ENCODE data around the gene GCG. TPM values are rescaled to one million over a fixed set of nuclear protein-coding genes. Genes with fewer than 3 reads are reported as not detected.

The GCG gene
- not detected in 2 replicates for total RNA-seq

DNA sequence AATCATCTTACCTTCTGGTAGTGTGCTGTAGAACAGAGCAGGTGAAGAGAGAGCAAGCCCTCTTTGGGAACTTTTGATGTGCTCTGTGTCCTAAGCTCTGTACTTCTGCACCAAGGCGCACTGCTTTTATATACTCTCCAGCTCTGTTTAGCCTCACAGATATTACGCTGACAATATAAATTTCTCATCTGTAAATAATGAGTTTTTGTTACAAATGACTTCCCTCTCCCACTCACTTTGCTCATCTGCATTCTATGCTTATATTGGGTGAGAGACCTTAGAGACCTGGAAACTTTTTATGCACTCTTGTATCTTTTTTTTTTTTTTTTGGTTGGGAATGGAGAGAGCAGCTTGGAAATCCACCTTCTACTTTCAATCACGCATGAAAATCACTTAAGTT, at the start of gene GCG:
TSS of gene GCG (minus strand) at position 101 of the 400 bp plus-strand sequence. CDS start 3,069 bp downstream, outside the sequence.
- Mint-ChIP-seq H3K9me3 (no peaks in the 10 kb centered on the region), H3K4me1 (ENCODE audit: low read depth) (peaks cover 5% of the 10 kb centered on the region)

DNA sequence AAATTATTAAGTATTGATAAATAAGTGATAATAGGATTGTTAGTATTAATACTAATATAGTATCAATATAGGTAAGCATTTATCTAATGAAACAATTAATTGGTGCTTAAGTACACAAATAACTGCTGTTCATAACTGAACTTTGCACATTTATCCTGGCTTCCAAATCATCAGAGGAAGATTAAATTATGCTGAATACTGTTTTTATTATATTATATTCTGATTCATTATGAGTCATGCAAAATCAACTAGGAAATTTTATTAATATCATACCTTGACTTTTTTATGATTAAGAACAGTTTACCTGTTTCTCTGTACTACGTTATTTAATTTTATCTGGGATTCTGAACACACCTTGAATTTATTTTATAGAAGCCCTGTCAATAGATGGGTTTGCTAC, 48.6 kb upstream of the GCG start:
- no peak overlapping the region for H3K4me3 Mint-ChIP-seq (ENCODE audit: low read depth)
- peaks cover 7% of the 10 kb centered on the region for H3K27me3 Mint-ChIP-seq (ENCODE audit: low read depth)
- no peaks in the 10 kb centered on the region for H3K36me3 Mint-ChIP-seq (ENCODE audit: low read depth)
- intact Hi-C loops (cut with micrococcal nuclease): no loop called here
- no peaks in the 10 kb centered on the region for H3K9me3 Mint-ChIP-seq
- no peak for DNase-seq (ENCODE audit: low spot score)
- no peaks in the 10 kb centered on the region for H3K4me1 Mint-ChIP-seq (ENCODE audit: low read depth)
- no peak overlapping the region for H3K27ac Mint-ChIP-seq

More for the DNA sequence above, at the start of gene GCG:
- Mint-ChIP-seq H3K27me3 (ENCODE audit: low read depth) (peaks cover 56% of the 10 kb centered on the region), H3K27ac (no peak within 1 kb of the TSS), H3K4me3 (ENCODE audit: low read depth) (no peak within 1 kb of the TSS), H3K36me3 (ENCODE audit: low read depth) (no peaks in the 10 kb centered on the region)
- DNase-seq (ENCODE audit: low spot score): no peak
- intact Hi-C loops (cut with micrococcal nuclease): loop anchor here (5.0 kb wide), 1 partner anchor 70 kb away; no protein-coding TSS in a partner anchor

DNA sequence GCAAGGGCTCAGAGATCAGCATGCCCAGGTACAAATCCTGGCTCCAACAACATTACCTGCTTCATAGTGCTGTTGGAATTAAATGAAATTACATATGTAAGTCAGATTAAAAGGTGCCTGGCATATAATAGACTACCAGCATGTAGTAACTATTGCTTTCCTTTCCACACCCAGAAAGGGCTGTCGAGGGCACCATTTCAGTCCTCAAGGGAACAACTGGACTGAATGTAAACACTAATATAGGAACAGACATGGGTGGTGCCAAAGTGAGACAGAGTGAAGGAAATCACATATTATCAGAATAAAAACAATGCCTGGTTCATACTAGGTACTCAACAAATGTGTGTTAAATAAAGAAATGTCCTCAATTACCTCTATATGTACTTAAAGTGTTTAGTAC, 47.9 kb upstream of the GCG start:
- H3K4me3 Mint-ChIP-seq (ENCODE audit: low read depth): no peak overlapping the region
- H3K27ac Mint-ChIP-seq: no peak overlapping the region
- H3K36me3 Mint-ChIP-seq (ENCODE audit: low read depth): no peaks in the 10 kb centered on the region
- no peak for DNase-seq (ENCODE audit: low spot score)
- H3K4me1 Mint-ChIP-seq (ENCODE audit: low read depth): no peaks in the 10 kb centered on the region
- intact Hi-C loops (cut with micrococcal nuclease): no loop called here
- H3K9me3 Mint-ChIP-seq: no peaks in the 10 kb centered on the region
- H3K27me3 Mint-ChIP-seq (ENCODE audit: low read depth): peaks cover 7% of the 10 kb centered on the region

DNA sequence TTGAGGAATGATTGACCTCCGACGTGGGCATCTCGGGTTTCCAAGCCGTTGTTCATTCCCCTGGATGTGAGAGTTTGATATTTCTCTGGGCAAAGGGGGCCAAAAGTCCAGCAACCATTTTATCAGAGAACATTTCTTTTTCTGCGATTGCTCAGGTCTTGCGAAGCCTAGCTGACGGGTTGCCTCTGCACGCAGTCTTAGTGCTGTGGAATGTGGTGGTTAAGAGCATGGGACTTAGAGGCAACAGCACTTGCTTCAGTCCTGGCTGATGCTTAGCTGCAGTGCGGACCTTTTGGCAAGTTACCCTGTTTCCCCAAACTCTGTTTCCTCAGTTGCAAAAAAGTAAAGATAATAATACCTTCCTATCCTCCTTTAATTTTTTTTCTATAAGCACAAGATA, 46.2 kb upstream of the GCG start:
- H3K4me1 Mint-ChIP-seq (ENCODE audit: low read depth): no peaks in the 10 kb centered on the region
- H3K27me3 Mint-ChIP-seq (ENCODE audit: low read depth): peaks cover 12% of the 10 kb centered on the region
- no peak overlapping the region for H3K27ac Mint-ChIP-seq
- H3K4me3 Mint-ChIP-seq (ENCODE audit: low read depth): no peak overlapping the region
- intact Hi-C loops (cut with micrococcal nuclease): no loop called here
- DNase-seq (ENCODE audit: low spot score): no peak
- H3K9me3 Mint-ChIP-seq: no peaks in the 10 kb centered on the region
- H3K36me3 Mint-ChIP-seq (ENCODE audit: low read depth): no peaks in the 10 kb centered on the region

- no peak overlapping the region for H3K27ac Mint-ChIP-seq
- no peaks in the 10 kb centered on the region for H3K4me1 Mint-ChIP-seq (ENCODE audit: low read depth)
- no peaks in the 10 kb centered on the region for H3K36me3 Mint-ChIP-seq (ENCODE audit: low read depth)
- H3K4me3 Mint-ChIP-seq (ENCODE audit: low read depth): no peak overlapping the region
- DNase-seq (ENCODE audit: low spot score): no peak
- intact Hi-C loops (cut with micrococcal nuclease): no loop called here
- H3K27me3 Mint-ChIP-seq (ENCODE audit: low read depth): peaks cover 21% of the 10 kb centered on the region
- H3K9me3 Mint-ChIP-seq: no peaks in the 10 kb centered on the region
These were observed 45.2 kb upstream of the GCG start for GRCh38 chr2:162197069-162197825.

- no peak overlapping the region for H3K27ac Mint-ChIP-seq
- intact Hi-C loops (cut with micrococcal nuclease): no loop called here
- no peaks in the 10 kb centered on the region for H3K9me3 Mint-ChIP-seq
- H3K4me1 Mint-ChIP-seq (ENCODE audit: low read depth): no peaks in the 10 kb centered on the region
- H3K27me3 Mint-ChIP-seq (ENCODE audit: low read depth): peaks cover 26% of the 10 kb centered on the region
- H3K4me3 Mint-ChIP-seq (ENCODE audit: low read depth): no peak overlapping the region
- no peak for DNase-seq (ENCODE audit: low spot score)
- no peaks in the 10 kb centered on the region for H3K36me3 Mint-ChIP-seq (ENCODE audit: low read depth)
These were observed 44.6 kb upstream of the GCG start for GRCh38 chr2:162196638-162197037.

GRCh38 chr2:162188451-162188850, 36.4 kb upstream of the GCG start:
- H3K4me1 Mint-ChIP-seq (ENCODE audit: low read depth): peaks cover 1% of the 10 kb centered on the region
- intact Hi-C loops (cut with micrococcal nuclease): no loop called here
- no peak for DNase-seq (ENCODE audit: low spot score)
- H3K27me3 Mint-ChIP-seq (ENCODE audit: low read depth): peaks cover 27% of the 10 kb centered on the region
- H3K36me3 Mint-ChIP-seq (ENCODE audit: low read depth): no peaks in the 10 kb centered on the region
- H3K27ac Mint-ChIP-seq: no peak overlapping the region
- H3K4me3 Mint-ChIP-seq (ENCODE audit: low read depth): no peak overlapping the region
- H3K9me3 Mint-ChIP-seq: no peaks in the 10 kb centered on the region

- Mint-ChIP-seq H3K9me3 (no peaks in the 10 kb centered on the region), H3K27me3 (ENCODE audit: low read depth) (peaks cover 13% of the 10 kb centered on the region), H3K4me3 (ENCODE audit: low read depth) (no peak overlapping the region), H3K36me3 (ENCODE audit: low read depth) (no peaks in the 10 kb centered on the region), H3K4me1 (ENCODE audit: low read depth) (peaks cover 1% of the 10 kb centered on the region), H3K27ac (no peak overlapping the region)
- DNase-seq (ENCODE audit: low spot score): no peak
- intact Hi-C loops (cut with micrococcal nuclease): no loop called here
These were observed 33.6 kb upstream of the GCG start for GRCh38 chr2:162185541-162186232.

GRCh38 chr2:162184821-162185450, 32.9 kb upstream of the GCG start:
- Mint-ChIP-seq H3K27ac (no peak overlapping the region), H3K4me3 (ENCODE audit: low read depth) (no peak overlapping the region), H3K27me3 (ENCODE audit: low read depth) (peaks cover 11% of the 10 kb centered on the region), H3K36me3 (ENCODE audit: low read depth) (no peaks in the 10 kb centered on the region), H3K9me3 (no peaks in the 10 kb centered on the region), H3K4me1 (ENCODE audit: low read depth) (peaks cover 1% of the 10 kb centered on the region)
- intact Hi-C loops (cut with micrococcal nuclease): no loop called here
- DNase-seq (ENCODE audit: low spot score): no peak

DNA sequence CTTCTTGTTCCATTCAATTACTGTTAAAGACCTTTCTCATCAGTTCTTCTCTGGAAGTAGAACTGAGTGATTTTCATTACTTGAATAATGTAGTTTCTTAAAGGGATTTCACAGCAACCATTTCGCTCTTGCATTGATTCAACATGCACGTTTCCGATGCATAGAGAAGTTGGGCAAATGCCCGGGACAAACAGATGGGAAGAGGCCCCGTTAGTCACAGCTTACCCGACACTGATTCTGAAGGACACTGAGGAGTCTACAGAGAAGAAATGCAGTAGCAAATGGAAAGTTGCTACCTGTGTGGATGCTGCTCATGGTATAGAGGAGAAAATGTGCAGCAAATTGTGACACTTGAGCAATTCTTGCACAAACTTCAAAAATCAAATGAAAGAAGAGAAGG, 32.3 kb upstream of the GCG start:
- no peak for DNase-seq (ENCODE audit: low spot score)
- Mint-ChIP-seq H3K27me3 (ENCODE audit: low read depth) (peaks cover 13% of the 10 kb centered on the region), H3K4me1 (ENCODE audit: low read depth) (peaks cover 1% of the 10 kb centered on the region), H3K9me3 (no peaks in the 10 kb centered on the region), H3K36me3 (ENCODE audit: low read depth) (no peaks in the 10 kb centered on the region), H3K4me3 (ENCODE audit: low read depth) (no peak overlapping the region), H3K27ac (no peak overlapping the region)
- intact Hi-C loops (cut with micrococcal nuclease): no loop called here

DNA sequence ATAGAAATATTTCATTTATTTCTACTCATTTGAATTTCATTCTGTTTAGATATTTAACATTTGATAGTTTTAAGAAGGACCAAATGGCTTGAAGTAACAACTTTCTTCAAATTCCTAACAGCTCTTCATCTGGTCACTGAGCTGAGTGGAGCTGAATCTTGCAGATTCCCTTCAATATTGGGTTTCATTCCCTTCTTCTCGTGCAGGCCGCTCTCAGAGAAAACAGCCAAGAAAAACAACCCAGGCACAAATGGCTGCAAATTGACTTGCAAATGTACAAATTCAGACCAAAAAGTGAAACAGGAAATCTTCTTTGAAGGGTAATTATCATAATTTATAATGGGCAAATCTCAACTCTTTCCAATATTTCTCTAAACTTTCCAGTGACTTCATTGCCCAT, 30.3 kb upstream of the GCG start:
- no peaks in the 10 kb centered on the region for H3K9me3 Mint-ChIP-seq
- H3K36me3 Mint-ChIP-seq (ENCODE audit: low read depth): no peaks in the 10 kb centered on the region
- H3K27ac Mint-ChIP-seq: no peak overlapping the region
- DNase-seq (ENCODE audit: low spot score): no peak
- intact Hi-C loops (cut with micrococcal nuclease): no loop called here
- H3K4me1 Mint-ChIP-seq (ENCODE audit: low read depth): peaks cover 1% of the 10 kb centered on the region
- no peak overlapping the region for H3K4me3 Mint-ChIP-seq (ENCODE audit: low read depth)
- peaks cover 15% of the 10 kb centered on the region for H3K27me3 Mint-ChIP-seq (ENCODE audit: low read depth)

- H3K36me3 Mint-ChIP-seq (ENCODE audit: low read depth): no peaks in the 10 kb centered on the region
- H3K4me3 Mint-ChIP-seq (ENCODE audit: low read depth): no peak overlapping the region
- H3K27me3 Mint-ChIP-seq (ENCODE audit: low read depth): peaks cover 35% of the 10 kb centered on the region
- no peak overlapping the region for H3K27ac Mint-ChIP-seq
- no peak for DNase-seq (ENCODE audit: low spot score)
- no peaks in the 10 kb centered on the region for H3K9me3 Mint-ChIP-seq
- intact Hi-C loops (cut with micrococcal nuclease): no loop called here
- no peaks in the 10 kb centered on the region for H3K4me1 Mint-ChIP-seq (ENCODE audit: low read depth)
These were observed 25.3 kb upstream of the GCG start for GRCh38 chr2:162177301-162177700.

- Mint-ChIP-seq H3K27ac (no peak overlapping the region), H3K27me3 (ENCODE audit: low read depth) (peaks cover 28% of the 10 kb centered on the region), H3K9me3 (no peaks in the 10 kb centered on the region), H3K36me3 (ENCODE audit: low read depth) (no peaks in the 10 kb centered on the region), H3K4me1 (ENCODE audit: low read depth) (no peaks in the 10 kb centered on the region), H3K4me3 (ENCODE audit: low read depth) (no peak overlapping the region)
- intact Hi-C loops (cut with micrococcal nuclease): no loop called here
- no peak for DNase-seq (ENCODE audit: low spot score)
These were observed 23.7 kb upstream of the GCG start for GRCh38 chr2:162175714-162176113.
